SK-N-SH (cell line): Measurements from ENCODE around the gene RAB11B. TPM values are rescaled to one million over a fixed set of nuclear protein-coding genes. Genes with fewer than 3 reads are reported as not detected.

Experiments used
- CTCF ChIA-PET: fragments of 300-600, 350-600 bp; formaldehyde crosslinking; extraction: SDS; loops from one replicate; lab custom pipeline; 2021; lab: Yijun Ruan, JAX
- POLR2A ChIA-PET: fragments of 350-600 bp; sonication (Branson Sonifier 250); formaldehyde crosslinking; extraction: SDS; loops from one replicate; lab custom pipeline; 2020; ENCODE audit warnings: antibody characterized with exemption, inconsistent platforms; lab: Yijun Ruan, JAX
- DNase-seq: peaks from one replicate; pipeline ENCODE4 v3.0.0; 2012
- H2AFZ ChIP-seq: fragments of 200-600 bp; sonication (generic); 2 replicates; pipeline ENCODE4 v1.8.1; 2016; ENCODE audit warnings: antibody characterized with exemption, mild to moderate bottlenecking, low read depth
- H3F3A ChIP-seq: fragments of 200-600 bp; sonication (generic); replicated peaks from 2 replicates; pipeline ENCODE3; 2016; ENCODE audit warnings: antibody characterized with exemption, mild to moderate bottlenecking; ENCODE audit not compliant: insufficient read depth
- H3K27ac ChIP-seq, 2 experiments: fragments of 200-500 bp in 1 of 2; fragments of 200-600 bp in 1 of 2; sonication (Bioruptor generic) in 1 of 2; sonication (generic), shearing (Covaris generic) in 1 of 2; 2 replicates each; pipeline versions ENCODE4 v1.5.1 to v1.6.1; 2014 to 2016; ENCODE audit warnings: low read depth in 2 of 2, inconsistent platforms in 1 of 2, low read length in 1 of 2, mild to moderate bottlenecking in 1 of 2, mixed read lengths in 1 of 2
- H3K27me3 ChIP-seq: fragments of 200-600 bp; sonication (generic), shearing (Covaris generic); 2 replicates; pipeline ENCODE4 v1.6.1; 2016; ENCODE audit warnings: mixed run types; ENCODE audit not compliant: insufficient read depth
- H3K36me3 ChIP-seq, 2 experiments: fragments of 200-500 bp in 1 of 2; fragments of 200-600 bp in 1 of 2; sonication (Bioruptor generic) in 1 of 2; sonication (generic) in 1 of 2; replicated peaks in 1 of 2; 2 replicates each; pipeline versions ENCODE3 to v1.5.1; 2014 to 2016; ENCODE audit warnings: low read length in 1 of 2, mild to moderate bottlenecking in 1 of 2; ENCODE audit not compliant: insufficient read depth in 2 of 2, control insufficient read depth in 1 of 2
- H3K4me1 ChIP-seq, 2 experiments: fragments of 200-500 bp in 1 of 2; fragments of 200-600 bp in 1 of 2; sonication (Bioruptor generic) in 1 of 2; sonication (generic), shearing (Covaris generic) in 1 of 2; 2 replicates each; pipeline versions ENCODE4 v1.5.1 to v1.6.1; 2014 to 2016; ENCODE audit warnings: low read depth in 1 of 2, low read length in 1 of 2, mixed run types in 1 of 2; ENCODE audit not compliant: insufficient read depth in 2 of 2, control insufficient read depth in 1 of 2
- H3K4me2 ChIP-seq: fragments of 200-600 bp; sonication (generic), shearing (Covaris generic); 2 replicates; pipeline ENCODE4 v1.6.1; 2017; ENCODE audit warnings: mixed run types
- H3K4me3 ChIP-seq, 2 experiments: fragments of 200-500 bp in 1 of 2; fragments of 200-600 bp in 1 of 2; sonication (Bioruptor generic) in 1 of 2; sonication (generic), shearing (Covaris generic) in 1 of 2; 2 replicates each; pipeline versions ENCODE4 v1.5.1 to v1.8.1; 2014 to 2016; ENCODE audit warnings: low read depth in 2 of 2, inconsistent platforms in 1 of 2, low read length in 1 of 2, mild to moderate bottlenecking in 1 of 2, mixed read lengths in 1 of 2, moderate library complexity in 1 of 2
- H3K79me2 ChIP-seq: fragments of 200-600 bp; sonication (generic); 2 replicates; pipeline ENCODE4 v1.8.1; 2017; ENCODE audit warnings: mild to moderate bottlenecking; ENCODE audit not compliant: insufficient read depth
- H3K9ac ChIP-seq: fragments of 200-600 bp; sonication (generic); 2 replicates; pipeline ENCODE4 v1.6.1; 2017; ENCODE audit warnings: mixed run types
- H3K9me2 ChIP-seq: fragments of 200-600 bp; sonication (generic); 2 replicates; pipeline ENCODE4 v1.6.1; 2017; ENCODE audit warnings: mixed run types
- H3K9me3 ChIP-seq: fragments of 200-600 bp; sonication (generic); 2 replicates; pipeline ENCODE4 v1.6.1; 2017; ENCODE audit warnings: mixed run types, mild to moderate bottlenecking, moderate library complexity
- H4K20me1 ChIP-seq: fragments of 200-600 bp; sonication (generic); 2 replicates; pipeline ENCODE4 v1.6.1; 2017; ENCODE audit warnings: mild to moderate bottlenecking, mixed run types; ENCODE audit not compliant: insufficient read depth
- ELF1 ChIP-seq: IDR thresholded peaks from 2 replicates; pipeline ENCODE4 v1.4.0; 2012
- EP300 ChIP-seq, 2 experiments: IDR thresholded peaks; 2 replicates each; pipeline versions ENCODE4 v1.4.0 to v1.6.1; 2012; ENCODE audit warnings: borderline replicate concordance in 1 of 2, low read depth in 1 of 2, low read length in 1 of 2
- FOXJ3 ChIP-seq: sonication (generic); formaldehyde crosslinking; IDR thresholded peaks from 2 replicates; pipeline ENCODE4 v1.5.1; 2020; ENCODE audit warnings: mild to moderate bottlenecking, missing genetic modification reagents
- FOXM1 ChIP-seq: IDR thresholded peaks from 2 replicates; pipeline ENCODE4 v1.4.0; 2012; ENCODE audit warnings: low read depth, mild to moderate bottlenecking
- GABPA ChIP-seq: IDR thresholded peaks from 2 replicates; pipeline ENCODE4 v1.4.0; 2012; ENCODE audit warnings: low read depth, mild to moderate bottlenecking
- GATA2 ChIP-seq: sonication (generic); formaldehyde crosslinking; IDR thresholded peaks from 2 replicates; pipeline ENCODE4 v1.5.0; 2020; ENCODE audit warnings: mild to moderate bottlenecking, missing genetic modification reagents
- NRF1 ChIP-seq: IDR thresholded peaks from 2 replicates; pipeline ENCODE4 v1.6.1; 2012; ENCODE audit warnings: low read depth, mild to moderate bottlenecking, low read length
- RCOR1 ChIP-seq: fragments of 150-350 bp; IDR thresholded peaks from 2 replicates; pipeline ENCODE4 v1.6.1; 2017; ENCODE audit warnings: antibody characterized with exemption, low read length
- RXRA ChIP-seq: IDR thresholded peaks from 2 replicates; pipeline ENCODE4 v1.4.0; 2012; ENCODE audit warnings: low read depth, mild to moderate bottlenecking, borderline replicate concordance
- SMC3 ChIP-seq: IDR thresholded peaks from 2 replicates; pipeline ENCODE4 v1.6.1; 2012; ENCODE audit warnings: low read depth, low read length, improper control_type of control experiment
- TAF1 ChIP-seq: IDR thresholded peaks from 2 replicates; pipeline ENCODE4 v1.6.1; 2012; ENCODE audit warnings: low read depth, mild to moderate bottlenecking, low read length, moderate library complexity, borderline replicate concordance
- TEAD4 ChIP-seq: IDR thresholded peaks from 2 replicates; pipeline ENCODE4 v1.4.0; 2012; ENCODE audit warnings: mild to moderate bottlenecking, borderline replicate concordance; ENCODE audit not compliant: insufficient read depth
- YY1 ChIP-seq: IDR thresholded peaks from 2 replicates; pipeline ENCODE4 v1.4.0; 2012; ENCODE audit warnings: low read depth, mild to moderate bottlenecking
- WGBS: methylation state at CpG from one replicate; pipeline ENCODE4 v1.1.6; 2017; ENCODE audit warnings: low lambda C conversion rate; 5-methylcytosine and 5-hydroxymethylcytosine counted together
- polyA plus RNA-seq, 3 experiments: library from polyadenylated mRNA; depleted of rRNA; stranded (reverse); fragments of >200 nt; gene quantifications; 2 replicates each; pipeline ENCODE4 v1.2.3, GENCODE V29; 2012
- TF ChIP-seq, protein P1 (sequence below): IDR thresholded peaks from 2 replicates; pipeline ENCODE4 v1.4.0; 2012; ENCODE audit warnings: low read depth
- TF ChIP-seq, protein P2 (sequence below): IDR thresholded peaks from 2 replicates; pipeline ENCODE4 v1.4.0; 2012; ENCODE audit warnings: low read depth, borderline replicate concordance
- TF ChIP-seq, protein P3 (sequence below): IDR thresholded peaks from 2 replicates; pipeline ENCODE4; 2012
- TF ChIP-seq, protein P4 (sequence below): IDR thresholded peaks from 2 replicates; pipeline ENCODE4 v1.6.1; 2012; ENCODE audit warnings: mild to moderate bottlenecking, low read depth, low read length, moderate library complexity

Gene RAB11B
- polyA plus RNA-seq, 1 of the 3 experiments (the other 2 are of a cell fraction): 127 TPM

DNA sequence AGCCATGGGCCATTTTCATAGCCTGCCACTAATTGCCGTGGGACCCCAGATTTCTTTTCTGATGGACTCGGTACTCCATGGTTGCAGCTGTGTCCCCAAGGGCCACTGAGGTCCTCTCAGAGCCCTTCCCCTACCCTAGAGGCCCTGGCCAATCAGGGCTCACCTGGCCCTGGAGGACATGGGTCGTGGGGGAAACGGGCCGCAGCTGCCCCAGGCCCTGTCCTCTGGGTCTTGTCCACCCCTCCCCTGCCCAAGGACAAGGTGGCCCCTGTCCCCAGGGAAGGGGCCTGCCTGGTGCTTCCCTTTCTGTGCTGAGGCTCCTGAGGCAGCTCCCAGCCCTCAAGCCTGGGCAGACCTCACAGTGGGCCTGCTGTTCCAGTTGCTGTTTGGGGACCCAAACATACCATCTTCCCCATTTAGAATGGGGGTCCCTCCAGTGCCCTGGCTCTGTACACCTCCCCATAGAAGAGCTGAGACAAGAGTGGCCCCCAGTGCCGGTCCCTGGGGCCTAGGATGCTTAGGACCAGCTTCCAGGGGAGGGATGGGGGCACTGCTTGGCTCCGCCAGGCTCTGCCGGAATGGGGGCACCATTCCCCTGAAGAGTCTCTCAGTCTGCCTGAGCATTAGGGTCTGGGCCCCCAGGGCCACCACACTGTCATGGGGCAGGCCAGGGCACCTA lies 3.2 kb downstream of the RAB11B start (continued):
- TF ChIP-seq, protein P1, sequence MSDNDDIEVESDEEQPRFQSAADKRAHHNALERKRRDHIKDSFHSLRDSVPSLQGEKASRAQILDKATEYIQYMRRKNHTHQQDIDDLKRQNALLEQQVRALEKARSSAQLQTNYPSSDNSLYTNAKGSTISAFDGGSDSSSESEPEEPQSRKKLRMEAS: no peak
- no peak for TF ChIP-seq TEAD4

DNA sequence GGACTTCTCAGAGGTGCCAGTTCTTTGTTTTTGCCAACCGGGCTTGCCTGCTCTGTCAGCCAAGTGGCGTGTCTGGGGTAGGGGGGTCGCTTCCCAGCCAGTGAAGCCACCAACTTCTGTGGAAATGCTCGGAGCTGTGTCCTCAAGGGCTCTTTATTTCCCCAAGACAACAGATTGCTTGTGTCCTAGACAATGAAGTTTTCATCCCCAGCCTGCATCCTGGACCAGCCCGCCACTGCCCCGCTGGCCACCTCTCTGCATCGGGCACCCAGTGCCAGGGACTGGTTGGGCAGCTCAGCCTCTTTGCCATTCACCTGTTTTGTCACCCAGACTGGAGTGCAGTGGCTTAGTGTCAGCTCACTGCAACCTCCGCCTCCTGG lies 3.7 kb downstream of the RAB11B start:
- no peak overlapping the region for H3K9ac ChIP-seq
- peak overlapping the region in 1 of 2 experiments; percentile 18; a peak in 1 of 4 replicates for H3K27ac ChIP-seq
- H2AFZ ChIP-seq: no peak overlapping the region
- H3K79me2 ChIP-seq: peaks cover 90% of the 10 kb centered on the region
- POLR2A ChIA-PET: no interaction called here
- H3F3A ChIP-seq: peaks cover 6% of the 10 kb centered on the region
- TF ChIP-seq FOXJ3: no peak
- no peak for TF ChIP-seq RXRA
- TF ChIP-seq GATA2 (CRISPR knock-in tag): no peak
- TF ChIP-seq SMC3: no peak
- no peak for TF ChIP-seq NRF1
- TF ChIP-seq, protein P2, sequence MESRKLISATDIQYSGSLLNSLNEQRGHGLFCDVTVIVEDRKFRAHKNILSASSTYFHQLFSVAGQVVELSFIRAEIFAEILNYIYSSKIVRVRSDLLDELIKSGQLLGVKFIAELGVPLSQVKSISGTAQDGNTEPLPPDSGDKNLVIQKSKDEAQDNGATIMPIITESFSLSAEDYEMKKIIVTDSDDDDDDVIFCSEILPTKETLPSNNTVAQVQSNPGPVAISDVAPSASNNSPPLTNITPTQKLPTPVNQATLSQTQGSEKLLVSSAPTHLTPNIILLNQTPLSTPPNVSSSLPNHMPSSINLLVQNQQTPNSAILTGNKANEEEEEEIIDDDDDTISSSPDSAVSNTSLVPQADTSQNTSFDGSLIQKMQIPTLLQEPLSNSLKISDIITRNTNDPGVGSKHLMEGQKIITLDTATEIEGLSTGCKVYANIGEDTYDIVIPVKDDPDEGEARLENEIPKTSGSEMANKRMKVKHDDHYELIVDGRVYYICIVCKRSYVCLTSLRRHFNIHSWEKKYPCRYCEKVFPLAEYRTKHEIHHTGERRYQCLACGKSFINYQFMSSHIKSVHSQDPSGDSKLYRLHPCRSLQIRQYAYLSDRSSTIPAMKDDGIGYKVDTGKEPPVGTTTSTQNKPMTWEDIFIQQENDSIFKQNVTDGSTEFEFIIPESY: no peak
- no peak overlapping the region for H3K4me2 ChIP-seq
- H3K9me2 ChIP-seq: no peaks in the 10 kb centered on the region
- H3K9me3 ChIP-seq: no peaks in the 10 kb centered on the region
- CTCF ChIA-PET: interaction anchor here (1.9 to 8.0 kb wide), 2 partner anchors 19 to 40 kb away, joined by 8 to 78 read pairs; partner anchors contain the start of gene MARCHF2
- H3K36me3 ChIP-seq: peaks cover 0 to 1% of the 10 kb centered on the region in 2 experiments
- H3K4me1 ChIP-seq: peaks cover 14 to 36% of the 10 kb centered on the region in 2 experiments; a peak in 2 of 4 replicates
- H4K20me1 ChIP-seq: peaks cover 72% of the 10 kb centered on the region
- WGBS: 81% methylated on average over 8 of the region's 8 CpGs
- no peak overlapping the region for H3K4me3 ChIP-seq
- no peaks in the 10 kb centered on the region for H3K27me3 ChIP-seq
- DNase-seq: no peak

DNA sequence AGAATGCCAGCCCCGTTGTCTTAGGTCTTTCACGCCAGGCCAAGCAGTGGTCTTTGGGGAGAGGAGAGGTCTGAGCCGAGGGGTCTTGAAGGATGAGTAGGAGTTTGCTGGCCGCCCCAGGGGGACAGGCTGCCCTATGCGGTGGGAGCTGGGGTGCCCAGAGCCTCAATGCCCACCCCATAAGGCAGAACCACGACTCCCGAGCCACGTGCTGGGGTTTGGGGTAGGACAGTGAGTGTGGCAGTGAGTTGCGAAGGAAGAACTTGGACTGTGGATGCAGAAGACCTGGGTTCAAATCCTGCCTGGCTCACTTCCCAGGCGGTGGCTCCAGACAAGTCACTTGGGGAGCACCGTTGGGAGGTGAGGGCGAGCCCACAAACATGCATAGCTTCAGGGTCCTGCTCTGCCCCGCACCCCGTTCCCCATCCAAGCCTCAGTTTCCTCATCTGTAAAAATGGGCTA lies 5.5 kb downstream of the RAB11B start:
- Histone ChIP-seq H3K9me3 (no peaks in the 10 kb centered on the region), H3K27me3 (no peaks in the 10 kb centered on the region), H3K9ac (no peak overlapping the region), H3K79me2 (peaks cover 90% of the 10 kb centered on the region), H3K4me2 (no peak overlapping the region), H3K4me3 (no peak overlapping the region), H3K27ac (no peak overlapping the region), H3K4me1 (peaks cover 9 to 36% of the 10 kb centered on the region in 2 experiments; a peak in 2 of 4 replicates), H3F3A (peaks cover 4% of the 10 kb centered on the region), H3K36me3 (peaks cover 0 to 7% of the 10 kb centered on the region in 2 experiments), H2AFZ (no peak overlapping the region), H3K9me2 (no peaks in the 10 kb centered on the region), H4K20me1 (peaks cover 79% of the 10 kb centered on the region)
- ChIA-PET POLR2A (no interaction called here), CTCF (interaction anchor here (0.9 to 8.0 kb wide), 3 partner anchors 9 to 42 kb away, joined by 3 to 78 read pairs (median 5); no protein-coding TSS in a partner anchor)
- 90% methylated on average over 10 of the region's 14 CpGs for WGBS
- DNase-seq: no peak
- TF ChIP-seq YY1 (no peak), SMC3 (no peak), EP300 (IDR thresholded peaks at IDR 0.05; ENCODE audit: borderline replicate concordance in 1 of 2, low read depth in 1 of 2, low read length in 1 of 2) (no peak), GABPA (no peak), FOXM1 (no peak), TEAD4 (no peak), RCOR1 (no peak), TAF1 (no peak), FOXJ3 (no peak), ELF1 (no peak), NRF1 (no peak)
- TF ChIP-seq, protein P3, sequence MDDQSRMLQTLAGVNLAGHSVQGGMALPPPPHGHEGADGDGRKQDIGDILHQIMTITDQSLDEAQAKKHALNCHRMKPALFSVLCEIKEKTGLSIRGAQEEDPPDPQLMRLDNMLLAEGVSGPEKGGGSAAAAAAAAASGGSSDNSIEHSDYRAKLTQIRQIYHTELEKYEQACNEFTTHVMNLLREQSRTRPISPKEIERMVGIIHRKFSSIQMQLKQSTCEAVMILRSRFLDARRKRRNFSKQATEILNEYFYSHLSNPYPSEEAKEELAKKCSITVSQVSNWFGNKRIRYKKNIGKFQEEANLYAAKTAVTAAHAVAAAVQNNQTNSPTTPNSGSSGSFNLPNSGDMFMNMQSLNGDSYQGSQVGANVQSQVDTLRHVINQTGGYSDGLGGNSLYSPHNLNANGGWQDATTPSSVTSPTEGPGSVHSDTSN: no peak
- TF ChIP-seq, protein P4, sequence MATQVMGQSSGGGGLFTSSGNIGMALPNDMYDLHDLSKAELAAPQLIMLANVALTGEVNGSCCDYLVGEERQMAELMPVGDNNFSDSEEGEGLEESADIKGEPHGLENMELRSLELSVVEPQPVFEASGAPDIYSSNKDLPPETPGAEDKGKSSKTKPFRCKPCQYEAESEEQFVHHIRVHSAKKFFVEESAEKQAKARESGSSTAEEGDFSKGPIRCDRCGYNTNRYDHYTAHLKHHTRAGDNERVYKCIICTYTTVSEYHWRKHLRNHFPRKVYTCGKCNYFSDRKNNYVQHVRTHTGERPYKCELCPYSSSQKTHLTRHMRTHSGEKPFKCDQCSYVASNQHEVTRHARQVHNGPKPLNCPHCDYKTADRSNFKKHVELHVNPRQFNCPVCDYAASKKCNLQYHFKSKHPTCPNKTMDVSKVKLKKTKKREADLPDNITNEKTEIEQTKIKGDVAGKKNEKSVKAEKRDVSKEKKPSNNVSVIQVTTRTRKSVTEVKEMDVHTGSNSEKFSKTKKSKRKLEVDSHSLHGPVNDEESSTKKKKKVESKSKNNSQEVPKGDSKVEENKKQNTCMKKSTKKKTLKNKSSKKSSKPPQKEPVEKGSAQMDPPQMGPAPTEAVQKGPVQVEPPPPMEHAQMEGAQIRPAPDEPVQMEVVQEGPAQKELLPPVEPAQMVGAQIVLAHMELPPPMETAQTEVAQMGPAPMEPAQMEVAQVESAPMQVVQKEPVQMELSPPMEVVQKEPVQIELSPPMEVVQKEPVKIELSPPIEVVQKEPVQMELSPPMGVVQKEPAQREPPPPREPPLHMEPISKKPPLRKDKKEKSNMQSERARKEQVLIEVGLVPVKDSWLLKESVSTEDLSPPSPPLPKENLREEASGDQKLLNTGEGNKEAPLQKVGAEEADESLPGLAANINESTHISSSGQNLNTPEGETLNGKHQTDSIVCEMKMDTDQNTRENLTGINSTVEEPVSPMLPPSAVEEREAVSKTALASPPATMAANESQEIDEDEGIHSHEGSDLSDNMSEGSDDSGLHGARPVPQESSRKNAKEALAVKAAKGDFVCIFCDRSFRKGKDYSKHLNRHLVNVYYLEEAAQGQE: no peak
- TF ChIP-seq, protein P1: no peak
